H1 (cell line): Measurements from ENCODE around the gene SCGN. TPM values are rescaled to one million over a fixed set of nuclear protein-coding genes. Genes with fewer than 3 reads are reported as not detected.

Source experiments
- CTCF ChIA-PET: fragments of 300-600 bp; sonication (Branson Sonifier 250); formaldehyde crosslinking; loops from one replicate; lab custom pipeline; 2021; ENCODE audit not compliant: partially characterized antibody; lab: Charles Lee
- POLR2A ChIA-PET: fragments of 300-600 bp; sonication (Branson Sonifier 250); formaldehyde crosslinking; loops from one replicate; lab custom pipeline; 2021; ENCODE audit warnings: inconsistent platforms; ENCODE audit not compliant: partially characterized antibody; lab: Charles Lee
- DNase-seq, 2 experiments: peaks; one replicate each; pipeline versions ENCODE4 v3.0.0 to v3.0.0-alpha.2; 2010 to 2022; ENCODE audit warnings: low spot score in 2 of 2, low read depth in 1 of 2, mixed read lengths in 1 of 2
- FAIRE-seq: peaks from 2 replicates; lab custom pipeline; 2011; peaks lifted over from hg19 to GRCh38; lab: Jason Lieb, UNC
- H2AFZ ChIP-seq: 2 replicates; pipeline ENCODE4 v1.8.1; 2012; ENCODE audit warnings: low read length, inconsistent platforms
- H2AK5ac ChIP-seq: 2 replicates; pipeline ENCODE4 v1.6.1; 2013; ENCODE audit warnings: low read depth, low read length
- H2BK120ac ChIP-seq: replicated peaks from 2 replicates; pipeline ENCODE3; 2013; ENCODE audit warnings: low read depth, low read length, inconsistent platforms
- H2BK12ac ChIP-seq: 2 replicates; pipeline ENCODE4 v1.6.1; 2013; ENCODE audit warnings: low read depth, low read length
- H2BK15ac ChIP-seq: 2 replicates; pipeline ENCODE4 v1.6.1; 2013; ENCODE audit warnings: low read length
- H2BK20ac ChIP-seq: 2 replicates; pipeline ENCODE4 v1.6.1; 2013; ENCODE audit warnings: low read length
- H2BK5ac ChIP-seq: 2 replicates; pipeline ENCODE4 v1.6.1; 2013; ENCODE audit warnings: low read depth, low read length
- H3K14ac ChIP-seq: 2 replicates; pipeline ENCODE4 v1.6.1; 2013; ENCODE audit warnings: inconsistent platforms; ENCODE audit not compliant: insufficient read length
- H3K18ac ChIP-seq: 2 replicates; pipeline ENCODE4 v1.6.1; 2013; ENCODE audit warnings: low read length; ENCODE audit errors: extremely low read depth
- H3K23ac ChIP-seq: 2 replicates; pipeline ENCODE4 v1.6.1; 2013; ENCODE audit warnings: inconsistent platforms; ENCODE audit not compliant: insufficient read length
- H3K23me2 ChIP-seq: 2 replicates; pipeline ENCODE4 v1.6.1; 2013; ENCODE audit warnings: low read depth, low read length
- H3K27ac ChIP-seq: 2 replicates; pipeline ENCODE4 v1.6.1; 2011; ENCODE audit warnings: low read depth, low read length, inconsistent platforms
- H3K27me3 ChIP-seq, 4 experiments: replicated peaks in 1 of 4; 1 replicate in 1 of 4; 2 replicates in 3 of 4; pipeline versions ENCODE4 v1.6.1 to v1.8.1; 2011 to 2013; ENCODE audit warnings: low read length in 3 of 4, mild to moderate bottlenecking in 3 of 4, inconsistent platforms in 2 of 4, mixed read lengths in 2 of 4, moderate library complexity in 1 of 4; ENCODE audit not compliant: control insufficient read depth in 3 of 4, insufficient read depth in 3 of 4; ENCODE audit errors: extremely low read depth in 1 of 4
- H3K36me3 ChIP-seq, 4 experiments: 2 replicates each; pipeline versions ENCODE4 v1.6.1 to v1.8.1; 2011 to 2013; ENCODE audit warnings: mild to moderate bottlenecking in 4 of 4, low read length in 3 of 4, moderate library complexity in 2 of 4, control low read depth in 1 of 4, inconsistent platforms in 1 of 4; ENCODE audit not compliant: insufficient read depth in 4 of 4, control insufficient read depth in 2 of 4
- H3K4ac ChIP-seq: replicated peaks from 2 replicates; pipeline ENCODE3; 2013; ENCODE audit warnings: low read length, low read depth, mixed read lengths, inconsistent platforms; ENCODE audit not compliant: insufficient read length
- H3K4me1 ChIP-seq, 4 experiments: replicated peaks in 1 of 4; 1 replicate in 1 of 4; 2 replicates in 3 of 4; pipeline versions ENCODE4 v1.6.1 to v1.8.1; 2011 to 2013; ENCODE audit warnings: low read length in 3 of 4, inconsistent platforms in 2 of 4, mixed read lengths in 1 of 4; ENCODE audit not compliant: insufficient read depth in 4 of 4, control insufficient read depth in 3 of 4
- H3K4me2 ChIP-seq, 2 experiments: 2 replicates each; pipeline versions ENCODE4 v1.6.1 to v1.8.1; 2011 to 2013; ENCODE audit warnings: low read depth in 2 of 2, low read length in 2 of 2, control low read depth in 1 of 2, inconsistent platforms in 1 of 2, mild to moderate bottlenecking in 1 of 2; ENCODE audit not compliant: insufficient read depth in 1 of 2
- H3K4me3 ChIP-seq, 4 experiments: fragments of 200-600, 300-600 bp in 1 of 4; sonication (generic), shearing (Covaris generic), sonication (Bioruptor Twin) in 1 of 4; 2 replicates each; pipeline versions ENCODE4 v1.5.1 to v1.8.1; 2011 to 2016; ENCODE audit warnings: low read length in 4 of 4, low read depth in 3 of 4, control low read depth in 2 of 4, inconsistent platforms in 2 of 4, mild to moderate bottlenecking in 2 of 4, mixed read lengths in 1 of 4, moderate library complexity in 1 of 4; ENCODE audit not compliant: insufficient read depth in 2 of 4; ENCODE audit errors: extremely low read depth in 1 of 4
- H3K56ac ChIP-seq: replicated peaks from 2 replicates; pipeline ENCODE3; 2013; ENCODE audit warnings: low read depth, mild to moderate bottlenecking, mixed read lengths, low read length, inconsistent platforms; ENCODE audit not compliant: insufficient read length
- H3K79me1 ChIP-seq: 2 replicates; pipeline ENCODE4 v1.6.1; 2013; ENCODE audit warnings: low read depth, low read length, control low read depth
- H3K79me2 ChIP-seq, 2 experiments: 2 replicates each; pipeline versions ENCODE4 v1.6.1 to v1.8.1; 2012 to 2013; ENCODE audit warnings: low read length in 2 of 2, mild to moderate bottlenecking in 2 of 2, inconsistent platforms in 1 of 2; ENCODE audit not compliant: insufficient read depth in 2 of 2, control insufficient read depth in 1 of 2
- H3K9ac ChIP-seq, 4 experiments: replicated peaks in 1 of 4; 1 replicate in 1 of 4; 2 replicates in 3 of 4; pipeline versions ENCODE4 v1.6.1 to v1.8.1; 2011 to 2013; ENCODE audit warnings: low read depth in 3 of 4, low read length in 3 of 4, control low read depth in 2 of 4, mild to moderate bottlenecking in 2 of 4, moderate library complexity in 2 of 4, inconsistent platforms in 1 of 4; ENCODE audit errors: extremely low read depth in 1 of 4
- H3K9me3 ChIP-seq, 2 experiments: 2 replicates each; pipeline versions ENCODE4 v1.6.1 to v1.8.1; 2012 to 2013; ENCODE audit warnings: mild to moderate bottlenecking in 2 of 2, moderate library complexity in 2 of 2, control low read depth in 1 of 2, inconsistent platforms in 1 of 2, low read depth in 1 of 2, low read length in 1 of 2, mixed read lengths in 1 of 2; ENCODE audit not compliant: insufficient read depth in 2 of 2
- H4K20me1 ChIP-seq, 2 experiments: replicated peaks in 1 of 2; 2 replicates each; pipeline versions ENCODE3 to v1.8.1; 2011 to 2013; ENCODE audit warnings: inconsistent platforms in 2 of 2, low read length in 2 of 2, mild to moderate bottlenecking in 1 of 2; ENCODE audit not compliant: insufficient read depth in 2 of 2, control insufficient read depth in 1 of 2
- H4K5ac ChIP-seq: 2 replicates; pipeline ENCODE4 v1.6.1; 2013; ENCODE audit warnings: low read length, low read depth, mixed read lengths, inconsistent platforms; ENCODE audit not compliant: insufficient read length
- H4K8ac ChIP-seq: 2 replicates; pipeline ENCODE4 v1.8.0; 2013; ENCODE audit warnings: mild to moderate bottlenecking, moderate library complexity, low read length, inconsistent platforms; ENCODE audit not compliant: insufficient read depth; ENCODE audit errors: extremely low read depth
- H4K91ac ChIP-seq: replicated peaks from 2 replicates; pipeline ENCODE3; 2013; ENCODE audit warnings: low read length, mixed read lengths, inconsistent platforms; ENCODE audit not compliant: insufficient read length
- ASH2L ChIP-seq: fragments of 200-600, 300-600 bp; sonication (generic); IDR thresholded peaks from one replicate; pipeline ENCODE4 v1.7.1; 2017; ENCODE audit warnings: low read length
- BCL11A ChIP-seq, 2 experiments: IDR thresholded peaks; one replicate each; pipeline ENCODE4 v1.6.1; 2011; ENCODE audit warnings: low read depth in 2 of 2, low read length in 2 of 2, mild to moderate bottlenecking in 2 of 2
- CBX5 ChIP-seq: fragments of 300-800, 300-1000 bp; sonication (generic); IDR thresholded peaks from 2 replicates; pipeline ENCODE4 v1.7.1; 2016; ENCODE audit warnings: antibody characterized with exemption, low read length, low read depth
- HDAC6 ChIP-seq: IDR thresholded peaks from one replicate; pipeline ENCODE4 v1.7.1; 2012; ENCODE audit warnings: low read depth, mild to moderate bottlenecking, inconsistent platforms, low read length, moderate library complexity
- KDM1A ChIP-seq: fragments of 200-600, 300-600 bp; sonication (generic); IDR thresholded peaks from 2 replicates; pipeline ENCODE4 v1.7.1; 2016; ENCODE audit warnings: mild to moderate bottlenecking, low read length, borderline replicate concordance
- KDM4A ChIP-seq: IDR thresholded peaks from one replicate; pipeline ENCODE4 v1.7.1; 2012; ENCODE audit warnings: low read depth, mild to moderate bottlenecking, moderate library complexity, low read length, inconsistent platforms; ENCODE audit not compliant: severe bottlenecking
- POU5F1 ChIP-seq: IDR thresholded peaks from 2 replicates; pipeline ENCODE4 v1.6.1; 2011; ENCODE audit warnings: low read depth, mild to moderate bottlenecking, low read length, moderate library complexity
- SRF ChIP-seq: IDR thresholded peaks from 2 replicates; pipeline ENCODE4 v1.6.1; 2011; ENCODE audit warnings: mild to moderate bottlenecking, low read depth, low read length, moderate library complexity
- WGBS, 2 experiments: shearing (Covaris generic) in 1 of 2; methylation state at CpG; one replicate each; pipeline versions ENCODE4 v1.1.6 to v1.1.7; 2013 to 2015; ENCODE audit warnings: low lambda C conversion rate in 2 of 2, mixed read lengths in 2 of 2, inconsistent platforms in 1 of 2, low coverage in 1 of 2, missing lambda C conversion rate in 1 of 2; ENCODE audit not compliant: insufficient replicate concordance in 2 of 2, insufficient coverage in 1 of 2, insufficient read length in 1 of 2; ENCODE audit errors: extremely low coverage in 1 of 2, missing lambda C conversion rate in 1 of 2; 5-methylcytosine and 5-hydroxymethylcytosine counted together
- polyA plus RNA-seq, 7 experiments: library from polyadenylated mRNA; depleted of rRNA in 3 of 7; stranded (reverse) in 5 of 7; unstranded in 2 of 7; fragments of >200 nt in 5 of 7; fragments of 200-250 nt in 2 of 7; gene quantifications; 1 replicate in 5 of 7; 2 replicates in 1 of 7; 4 replicates in 1 of 7; pipeline versions ENCODE4 v1.2.1 to v1.2.3, GENCODE V29; 2011 to 2013; ENCODE audit warnings: missing spikeins in 2 of 7, mixed read lengths in 2 of 7
- total RNA-seq: library from RNA; stranded (reverse); fragmentation: NEBNext Ultra II Directional; extraction: Animal tissue kit (Norgen Biotek cat#: 25700); gene quantifications from 2 replicates; pipeline ENCODE4 v1.2.1, GENCODE V29; 2021

The SCGN gene
- total and polyA plus RNA-seq, 2 of the 8 experiments (the other 6 are each of a cell fraction or from before 2014, with no cell fraction given): not detected

- Histone ChIP-seq H2BK15ac (no peak overlapping the region), H3K23me2 (0 out of 2 replicates have a peak, but pooled peaks cover 6% of the 10 kb centered on the region), H3K4ac (no peak overlapping the region), H2BK20ac (no peak overlapping the region), H4K8ac (no peak overlapping the region), H3K18ac (no peak overlapping the region), H2BK12ac (no peak overlapping the region), H2AFZ (no peak overlapping the region), H3K79me2 (no peaks in the 10 kb centered on the region), H3K27me3 (peaks cover 4 to 10% (median 6%) of the 10 kb centered on the region in 4 experiments; a peak in 4 of 7 replicates), H2BK5ac (no peak overlapping the region), H3K4me3 (no peak overlapping the region), H4K5ac (no peak overlapping the region), H4K20me1 (no peaks in the 10 kb centered on the region), H3K36me3 (no peaks in the 10 kb centered on the region), H2AK5ac (no peak overlapping the region), H3K4me2 (no peak overlapping the region), H3K79me1 (no peaks in the 10 kb centered on the region), H3K27ac (no peak overlapping the region), H3K4me1 (no peaks in the 10 kb centered on the region; a peak in 2 of 7 replicates), H3K9me3 (no peaks in the 10 kb centered on the region), H3K56ac (no peak overlapping the region), H3K9ac (no peak overlapping the region), H3K23ac (no peak overlapping the region), H4K91ac (no peak overlapping the region), H3K14ac (no peak overlapping the region), H2BK120ac (no peak overlapping the region)
- no peak for DNase-seq
- WGBS, 2 experiments: 69% methylated on average over 1 of the region's 1 CpG; no CpG with 5 or more reads in 1 of the 2 experiments
- ChIA-PET POLR2A (no interaction called here), CTCF (interaction anchor here (0.9 to 2.4 kb wide), 2 partner anchors 15 to 41 kb away, joined by 3 to 10 read pairs; no protein-coding TSS in a partner anchor)
- TF ChIP-seq BCL11A (IDR thresholded peaks at IDR 0.05; ENCODE audit: low read depth in 2 of 2, low read length in 2 of 2) (no peak), POU5F1 (no peak), SRF (no peak), ASH2L (no peak), CBX5 (no peak), KDM4A (no peak), HDAC6 (no peak), KDM1A (no peak)
- FAIRE-seq: no peak
Measured at GRCh38 chr6:25655723-25656122, 3.7 kb downstream of the SCGN start.
